Stimulated activated naive CD4-positive, alpha-beta T cell treated with Interleukin-2 at 50 U/mL for 16 hours (primary cell): ENCODE data around the gene BICD1.
"Not testable (repeated sequence)": the region's sequence is repeated elsewhere in the genome, so short reads cannot be mapped to it uniquely, and the experiment has no call there.

Experiments
- DNase-seq: peaks from one replicate; lab custom pipeline; 2025; lab: John Stamatoyannopoulos, UW

The BICD1 gene

DNA sequence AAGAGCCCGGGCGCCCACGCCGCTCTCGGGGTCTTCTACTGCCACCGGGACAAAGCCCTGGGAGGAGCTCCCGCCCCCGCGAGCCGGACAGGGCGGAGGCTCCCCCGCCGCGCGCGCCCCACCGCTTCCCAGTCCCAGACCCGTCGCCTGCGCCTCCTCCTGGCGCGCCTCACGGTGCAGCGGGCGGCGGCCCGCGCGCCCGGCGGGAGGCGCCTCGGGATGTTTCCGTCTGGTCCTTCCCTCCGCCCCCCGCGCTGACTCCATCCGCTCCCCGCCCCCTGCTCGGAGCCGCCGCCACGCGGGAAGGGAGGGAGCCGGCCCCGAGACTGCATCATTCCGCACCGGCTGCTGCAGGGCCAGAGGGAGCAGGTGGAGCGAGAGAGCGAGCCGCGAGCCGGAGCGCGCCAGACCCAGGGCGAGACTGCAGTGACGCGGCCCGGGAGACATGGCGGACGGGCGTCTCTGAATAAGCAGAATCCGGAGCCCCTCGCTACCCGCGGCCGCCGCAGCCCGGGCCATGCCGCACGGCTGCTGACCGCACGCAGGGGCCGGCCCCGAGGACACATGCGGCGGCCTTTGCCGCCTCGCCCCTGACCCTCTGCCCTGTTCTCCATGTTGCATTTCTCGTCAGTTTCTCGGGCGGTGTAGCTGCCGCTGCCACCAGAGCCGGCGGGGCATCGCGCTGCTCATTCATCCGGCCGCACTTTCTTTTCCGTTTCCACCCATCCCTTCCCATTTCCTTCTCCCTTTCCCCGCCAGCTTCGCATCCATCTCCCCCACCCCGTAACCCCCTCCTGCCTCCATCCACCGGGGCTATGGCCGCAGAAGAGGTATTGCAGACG is at the start of gene BICD1:
BICD1 (plus strand) TSS at position 331 of the 842 bp plus-strand sequence; CDS start at position 816, 485 bp downstream.
- peak; percentile 67 for DNase-seq

DNA sequence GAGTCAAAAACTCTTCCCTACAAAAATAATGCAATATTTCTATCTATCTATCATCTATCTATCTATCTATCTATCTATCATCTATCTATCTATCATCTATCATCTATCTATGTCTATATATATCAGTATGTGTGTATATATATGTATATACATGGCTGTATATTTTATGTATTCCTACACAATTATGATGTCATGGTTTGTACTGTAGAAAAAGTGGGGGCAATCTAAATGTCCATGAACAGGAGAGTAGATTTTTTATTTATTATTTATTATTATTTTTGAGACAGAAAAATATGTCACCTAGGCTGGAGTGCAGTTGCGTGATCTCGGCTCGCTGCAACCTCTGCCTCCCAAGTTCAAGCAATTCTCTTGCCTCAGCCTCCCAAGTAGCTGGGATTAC is 45.6 kb upstream of the BICD1 start:
- no peak for DNase-seq

DNA sequence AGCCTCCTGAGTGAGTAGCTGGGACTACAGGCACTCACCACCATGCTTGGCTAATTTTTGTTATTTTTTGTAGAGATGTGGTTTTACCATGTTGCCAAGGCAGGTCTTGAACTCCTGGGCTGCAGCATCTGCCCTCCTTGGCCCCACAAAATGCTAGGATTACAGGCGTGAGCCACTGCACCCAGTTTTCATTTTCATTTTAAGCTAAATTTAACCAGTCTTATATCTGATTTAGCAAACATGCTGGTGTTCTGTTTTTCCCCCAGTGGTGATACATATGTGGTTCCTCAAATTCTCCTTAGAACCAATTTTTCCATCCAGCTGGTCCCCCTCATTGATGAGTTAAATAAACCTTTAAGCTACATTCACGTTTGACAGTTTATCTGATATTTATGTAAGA is 43.8 kb upstream of the BICD1 start:
- DNase-seq: no peak

DNA sequence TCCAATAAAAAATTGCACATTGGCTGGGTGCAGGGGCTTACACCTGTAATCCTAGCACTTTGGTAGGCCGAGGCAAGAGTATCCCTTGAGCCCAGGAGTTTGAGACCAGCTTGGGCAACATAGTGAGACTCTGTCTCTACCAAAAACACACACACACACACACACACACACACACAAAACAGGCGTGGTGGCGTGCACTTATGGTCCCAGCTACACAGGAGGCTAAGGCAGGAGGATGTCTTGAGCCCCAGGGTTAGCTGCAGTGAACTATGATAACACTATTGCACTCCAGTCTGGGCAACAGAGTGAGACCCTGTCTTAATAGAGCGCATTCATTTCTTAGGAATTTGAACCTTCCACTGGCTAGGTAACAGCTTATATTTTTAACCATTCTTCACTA is 42.9 kb upstream of the BICD1 start:
- no peak for DNase-seq

DNA sequence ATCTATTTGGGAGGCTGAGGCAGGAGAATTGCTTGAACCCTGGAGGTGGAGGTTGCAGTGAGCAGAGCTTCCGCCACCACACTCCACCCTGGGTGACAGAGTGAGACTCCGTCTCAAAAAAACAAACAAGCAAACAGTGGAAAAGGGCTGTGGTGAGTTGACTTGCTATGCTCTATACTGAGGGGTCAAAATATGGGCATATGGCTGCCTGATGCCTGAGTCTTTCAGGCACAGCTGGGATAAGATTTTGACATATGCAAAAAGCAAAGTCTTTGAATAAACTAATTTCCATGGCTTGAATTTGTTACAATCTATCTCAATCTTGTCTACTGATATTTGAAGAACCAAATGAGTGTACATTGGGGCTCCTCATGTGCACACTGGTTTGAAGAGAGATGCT is 40.4 kb upstream of the BICD1 start:
- no peak for DNase-seq

DNA sequence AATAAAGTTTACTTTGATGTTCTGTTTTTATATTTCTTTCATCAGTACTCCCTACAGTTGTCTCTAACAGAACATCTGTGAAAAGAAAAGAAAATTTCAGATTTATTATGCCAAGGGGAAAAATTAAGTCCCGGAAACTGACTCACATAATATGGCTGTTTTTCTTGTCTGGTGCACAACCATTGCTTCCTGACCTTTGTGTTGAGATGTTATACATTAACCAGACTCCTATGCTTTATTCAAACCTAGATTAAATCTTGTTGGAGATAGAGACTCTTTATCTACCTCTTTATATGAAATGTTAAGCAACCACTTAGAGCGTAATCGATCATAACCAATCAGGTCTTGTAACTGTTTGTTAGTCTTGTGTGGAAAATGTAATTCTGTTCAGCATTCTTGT is 37.6 kb upstream of the BICD1 start:
- DNase-seq: no peak

DNA sequence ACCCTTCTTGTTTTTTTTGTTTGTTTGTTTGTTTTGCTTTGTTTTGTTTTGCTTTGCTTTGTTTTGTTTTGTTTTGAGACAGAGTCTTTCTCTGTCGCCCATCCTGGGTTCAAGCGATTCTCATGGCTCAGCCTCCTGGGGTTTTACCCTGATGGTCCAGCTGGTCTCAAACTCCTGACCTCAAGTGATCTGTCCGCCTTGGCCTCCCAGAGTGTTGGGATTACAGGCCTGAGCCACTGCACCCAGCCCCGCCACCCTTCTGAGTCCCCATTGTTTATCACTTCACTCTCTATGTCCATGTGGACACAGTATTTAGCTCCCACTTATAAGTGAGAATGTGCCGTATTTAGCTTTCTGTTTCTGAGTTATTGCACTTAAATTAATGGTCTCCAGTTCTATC is 36.9 kb upstream of the BICD1 start:
- no peak for DNase-seq

DNA sequence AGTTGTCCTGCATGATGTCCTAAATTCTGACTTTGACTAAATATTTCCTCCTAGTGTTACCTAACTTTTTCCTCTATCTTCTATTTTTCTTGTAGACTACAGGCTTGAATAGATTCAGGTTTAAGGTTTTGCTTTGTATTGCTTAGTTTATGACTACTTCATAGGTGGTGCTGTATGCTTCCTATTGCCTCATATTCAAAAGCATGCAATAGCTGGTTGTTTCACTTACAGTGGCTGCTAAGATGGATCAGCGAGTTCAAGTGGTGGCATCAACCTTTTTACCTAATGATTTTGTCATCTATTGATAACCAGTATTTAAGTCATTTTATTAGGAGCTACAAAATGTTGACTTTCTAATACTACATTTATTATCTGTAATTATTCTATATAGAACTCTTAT is 36.3 kb upstream of the BICD1 start:
- DNase-seq: no peak

DNA sequence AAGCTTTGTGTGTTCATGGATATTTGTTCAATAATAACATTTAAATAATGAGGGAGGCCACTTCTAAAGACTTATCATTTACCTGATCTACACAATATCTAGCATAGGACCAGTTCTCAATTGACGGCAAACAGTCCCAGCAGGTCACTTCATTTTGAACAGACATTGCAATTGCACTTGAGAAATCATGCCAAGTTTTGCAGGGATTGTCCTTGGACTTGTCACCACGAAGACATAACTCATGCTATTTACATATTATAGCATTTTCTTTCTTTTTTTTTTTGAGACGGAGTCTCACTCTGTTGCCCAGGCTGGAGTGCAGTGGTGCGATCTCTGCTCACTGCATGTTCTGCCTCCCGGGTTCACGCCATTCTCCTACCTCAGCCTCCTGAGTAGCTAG is 34.5 kb upstream of the BICD1 start:
- DNase-seq: no peak

DNA sequence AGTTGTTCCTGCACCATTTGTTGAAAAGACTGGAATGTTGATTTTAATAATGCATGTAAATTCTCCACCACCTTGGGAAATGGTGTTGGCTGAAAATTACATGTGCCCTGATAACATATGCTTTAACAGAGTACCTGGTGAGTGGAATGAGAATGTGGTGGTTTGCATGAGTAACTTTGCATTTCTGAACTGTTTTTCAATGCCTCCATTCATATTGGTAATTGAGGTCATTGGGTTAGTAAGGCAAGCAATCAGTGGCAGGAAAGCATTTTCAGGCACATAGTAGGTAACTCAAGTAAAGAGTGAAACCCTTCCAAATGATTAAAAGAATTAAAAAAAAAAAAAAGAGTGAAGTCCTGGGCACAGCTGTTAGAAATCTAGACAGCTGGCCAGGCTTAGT is 32.2 kb upstream of the BICD1 start:
- DNase-seq: no peak

DNA sequence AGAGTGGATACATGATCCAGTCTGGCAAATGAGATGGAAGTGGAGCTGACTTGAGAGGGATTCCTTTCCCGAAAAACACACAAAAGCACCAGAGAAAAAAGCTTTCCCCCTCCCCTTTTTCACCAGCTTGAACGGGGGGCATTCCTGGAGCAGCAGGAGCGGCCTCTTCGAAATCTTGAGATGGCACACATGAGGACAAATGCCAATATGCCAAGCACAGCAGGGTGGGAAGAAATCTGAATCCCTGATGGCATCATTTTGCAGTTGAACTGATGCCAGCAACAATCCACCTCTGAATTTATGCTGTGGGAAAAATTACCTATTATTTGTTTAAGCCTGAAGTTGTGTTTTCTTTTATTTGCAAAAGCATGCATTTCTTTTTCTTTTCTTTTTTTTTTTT is 29.7 kb upstream of the BICD1 start:
- no peak for DNase-seq

DNA sequence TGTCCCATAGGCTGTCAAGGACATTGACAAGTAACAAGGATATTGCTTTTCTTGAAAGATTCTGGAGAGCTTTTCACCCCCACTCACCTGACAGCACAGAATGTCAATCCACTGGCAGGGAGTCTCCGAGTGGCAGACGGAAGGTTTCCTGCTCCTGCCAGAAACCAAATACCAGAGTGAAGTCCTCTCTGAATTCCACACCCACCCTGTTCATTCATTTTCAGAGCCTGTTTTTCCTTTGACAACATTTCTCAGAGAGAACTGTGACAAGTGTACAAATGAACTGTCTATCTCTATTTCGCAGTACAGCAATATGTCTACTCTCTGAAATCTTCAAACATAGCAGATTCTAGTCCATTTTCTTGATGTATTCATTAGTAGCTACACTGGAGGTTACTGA is 26.2 kb upstream of the BICD1 start:
- DNase-seq: no peak

DNA sequence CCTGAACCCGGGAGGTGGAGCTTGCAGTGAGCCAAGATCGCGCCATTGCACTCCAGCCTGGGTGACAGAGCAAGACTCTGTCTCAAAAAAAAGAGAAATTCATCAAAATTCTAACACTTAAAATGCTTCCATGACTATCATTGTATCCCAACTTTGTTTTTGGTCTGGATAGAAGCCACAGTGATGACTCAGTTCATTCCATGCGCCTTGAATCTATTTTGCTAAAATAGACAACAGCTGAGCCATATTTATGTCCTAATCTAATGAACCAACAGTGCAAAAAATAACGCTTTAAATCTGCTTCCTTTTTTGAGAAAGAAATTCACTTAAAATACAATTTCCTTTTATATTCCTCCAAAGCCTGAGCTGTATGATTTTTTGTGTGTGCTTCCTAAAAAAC is 23.2 kb upstream of the BICD1 start:
- DNase-seq: no peak

DNA sequence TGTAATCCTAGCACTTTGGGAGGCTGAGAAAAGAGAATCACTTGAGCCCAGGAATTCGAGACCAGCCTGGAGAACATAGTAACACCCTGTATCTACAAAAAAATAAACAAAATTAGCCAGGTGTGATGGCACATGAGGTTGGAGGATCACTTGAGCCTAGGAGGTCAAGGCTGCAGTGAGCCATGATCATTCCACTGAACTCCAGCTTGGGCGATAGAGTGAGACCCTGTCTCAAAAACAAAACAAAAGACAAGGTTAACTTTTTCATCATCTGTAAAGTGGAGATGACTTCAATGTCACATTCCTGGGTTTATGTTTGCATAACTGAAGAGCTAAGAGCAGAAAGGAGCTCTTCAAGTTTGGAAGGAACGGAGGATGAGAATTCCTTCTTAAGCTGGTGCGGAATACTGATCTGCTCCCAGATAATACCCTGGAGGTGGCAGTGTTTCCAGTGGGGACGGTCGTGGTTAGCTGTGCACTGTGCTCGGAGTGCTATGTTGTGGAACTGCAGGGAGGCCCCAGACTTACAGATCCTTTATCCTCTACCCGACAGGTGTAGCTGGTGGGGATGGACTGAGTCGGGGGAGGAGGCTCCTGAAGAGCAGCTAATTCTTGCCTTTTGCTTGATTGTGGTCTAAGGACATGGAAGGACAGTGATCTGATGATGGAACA is 22.5 kb upstream of the BICD1 start:
- no peak for DNase-seq

DNA sequence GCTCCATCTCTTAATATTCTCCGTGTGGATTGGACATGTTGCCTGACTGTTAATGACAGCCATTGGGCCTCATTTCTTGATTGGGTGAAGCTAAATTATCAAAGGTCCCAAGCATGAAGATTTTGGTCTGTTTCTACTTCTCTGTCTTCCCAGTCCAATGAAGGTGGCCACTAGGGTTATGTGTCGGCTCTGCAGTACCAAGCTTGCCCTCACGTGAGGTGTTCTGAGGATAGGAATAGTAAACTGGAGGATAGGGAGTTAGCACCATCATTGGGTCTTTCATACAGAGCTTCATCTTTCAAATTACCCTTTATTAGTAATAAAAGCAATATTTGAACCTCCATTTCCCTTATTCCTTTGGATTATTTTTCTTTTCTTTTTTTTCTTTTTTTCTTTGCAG is 21.9 kb upstream of the BICD1 start:
- no peak for DNase-seq

DNA sequence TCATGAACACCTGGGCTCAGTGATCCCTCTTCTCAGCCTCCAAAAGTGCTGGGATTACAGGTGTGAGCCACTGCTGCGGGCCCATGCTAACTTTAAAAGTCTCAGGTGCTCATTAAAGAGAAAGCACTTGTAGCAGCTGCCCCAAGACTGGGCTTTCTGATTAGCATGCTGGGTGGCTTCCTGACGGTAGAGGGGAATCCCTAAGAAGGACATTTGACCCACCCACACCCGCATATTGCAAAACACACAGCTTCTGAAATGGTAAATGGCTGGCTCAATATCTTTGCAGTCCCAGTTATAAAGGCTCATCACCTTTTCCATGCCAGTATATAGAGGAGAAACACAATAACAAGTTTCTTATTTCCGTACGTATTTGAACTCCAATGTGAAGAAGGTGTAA is 19.3 kb upstream of the BICD1 start:
- no peak for DNase-seq

DNA sequence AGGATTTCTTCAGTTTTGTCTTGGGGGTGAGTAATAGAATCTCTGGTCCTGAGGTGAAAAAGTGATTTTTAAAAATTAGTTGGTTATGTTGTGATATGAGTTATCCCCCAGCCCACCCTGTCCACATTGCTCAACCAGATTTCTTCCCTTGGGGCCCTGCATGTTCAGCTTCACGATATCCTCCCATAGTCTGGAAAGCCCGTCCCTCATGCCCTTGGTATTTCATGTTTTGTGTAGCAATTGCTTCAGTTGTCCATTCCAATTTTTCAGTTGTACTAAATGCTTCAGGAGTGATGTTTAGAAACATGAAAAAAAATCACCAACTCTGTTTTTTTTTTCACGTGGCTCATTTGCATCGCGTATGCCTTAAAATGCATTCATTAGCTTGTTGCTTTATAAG is 17.5 kb upstream of the BICD1 start:
- no peak for DNase-seq

DNA sequence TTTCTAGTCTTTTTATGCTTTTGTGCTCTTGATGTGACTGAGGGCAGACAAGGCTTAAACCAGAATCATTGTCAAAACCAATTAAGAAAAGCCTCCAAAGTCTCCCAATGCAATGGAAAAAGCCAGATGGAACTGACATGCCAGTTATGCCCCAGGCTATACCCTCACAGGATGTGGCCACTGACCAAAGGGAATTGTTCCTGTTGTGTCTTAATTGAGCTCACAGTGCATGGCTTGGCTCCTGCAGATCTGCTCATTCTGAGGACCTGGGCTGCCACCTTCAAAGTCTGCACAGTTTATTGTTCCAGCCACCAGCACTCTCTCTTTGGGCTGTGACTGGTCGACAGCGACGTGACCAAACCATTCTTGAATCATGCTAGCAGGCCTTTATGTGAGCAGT is 17.1 kb upstream of the BICD1 start:
- DNase-seq: no peak

DNA sequence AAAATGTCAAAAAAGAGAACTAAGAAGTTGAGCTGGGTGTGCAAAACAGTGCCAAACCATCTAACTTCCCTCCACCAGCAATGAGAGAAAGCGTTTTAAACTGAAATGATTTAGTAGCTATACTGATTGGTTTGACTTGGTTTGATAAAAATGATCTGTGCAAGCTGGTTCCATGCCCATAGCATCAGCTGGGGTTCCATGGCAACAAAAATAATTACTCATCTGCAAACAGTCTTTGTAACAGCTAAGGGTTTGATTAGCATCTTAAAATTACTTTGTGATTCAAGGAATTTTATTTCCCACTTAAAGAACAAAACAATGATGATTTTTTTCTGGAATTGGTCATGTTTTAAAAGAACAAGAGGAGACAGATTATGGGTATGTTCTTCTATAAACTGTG is 15.0 kb upstream of the BICD1 start:
- DNase-seq: no peak

DNA sequence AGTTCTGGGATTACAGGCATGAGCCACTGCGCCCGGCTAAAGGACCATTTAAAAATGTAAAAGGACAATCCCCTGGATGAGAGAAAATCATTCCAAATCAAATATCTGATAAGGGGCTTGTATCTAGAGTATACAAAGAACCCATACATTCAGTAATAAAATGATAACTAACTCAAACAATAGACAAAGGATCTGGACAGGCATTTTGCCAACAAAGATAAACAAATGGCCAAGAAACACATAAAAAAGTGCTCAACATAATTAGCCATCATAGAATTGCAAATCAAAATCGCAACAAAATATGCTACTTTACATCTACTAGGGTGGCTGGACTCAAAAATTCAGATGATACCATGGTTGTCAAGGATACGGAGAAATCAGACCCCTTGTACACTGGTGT is 8.5 kb upstream of the BICD1 start:
- DNase-seq: no peak

DNA sequence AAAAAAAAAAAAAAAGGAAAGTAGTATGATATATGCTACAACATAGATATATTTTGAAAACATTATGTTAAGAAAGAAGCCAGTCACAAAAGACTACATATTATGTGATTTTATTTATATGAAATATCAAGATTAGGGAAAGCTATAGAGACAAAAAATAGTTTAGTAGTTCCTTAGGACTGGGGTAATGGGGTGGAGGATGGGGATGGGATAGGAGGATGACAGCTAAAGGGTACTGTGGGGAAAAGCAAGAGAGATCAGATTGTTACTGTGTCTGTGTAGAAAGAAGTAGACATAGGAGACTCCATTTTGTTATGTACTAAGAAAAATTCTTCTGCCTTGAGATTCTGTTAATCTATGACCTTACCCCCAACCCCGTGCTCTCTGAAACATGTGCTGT is 7.4 kb upstream of the BICD1 start:
- DNase-seq: not testable (repeated sequence)

DNA sequence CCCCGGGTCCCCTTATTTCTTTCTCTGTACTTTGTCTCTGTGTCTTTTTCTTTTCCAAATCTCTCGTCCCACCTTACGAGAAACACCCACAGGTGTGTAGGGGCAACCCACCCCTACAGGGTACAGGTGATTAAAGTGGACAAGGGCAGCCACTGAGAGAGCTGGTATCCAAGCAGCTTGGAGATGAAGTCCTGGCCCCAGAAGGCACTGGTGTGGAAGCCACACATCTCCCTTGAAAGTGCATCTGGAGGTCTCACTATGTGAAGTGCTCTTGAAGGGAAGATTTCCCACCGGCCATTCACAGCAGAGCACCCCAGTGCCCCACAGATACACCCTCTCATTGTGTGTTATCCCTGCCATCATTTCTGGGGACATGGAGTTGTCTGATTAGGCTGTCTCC is 6.3 kb upstream of the BICD1 start:
- DNase-seq: no peak

DNA sequence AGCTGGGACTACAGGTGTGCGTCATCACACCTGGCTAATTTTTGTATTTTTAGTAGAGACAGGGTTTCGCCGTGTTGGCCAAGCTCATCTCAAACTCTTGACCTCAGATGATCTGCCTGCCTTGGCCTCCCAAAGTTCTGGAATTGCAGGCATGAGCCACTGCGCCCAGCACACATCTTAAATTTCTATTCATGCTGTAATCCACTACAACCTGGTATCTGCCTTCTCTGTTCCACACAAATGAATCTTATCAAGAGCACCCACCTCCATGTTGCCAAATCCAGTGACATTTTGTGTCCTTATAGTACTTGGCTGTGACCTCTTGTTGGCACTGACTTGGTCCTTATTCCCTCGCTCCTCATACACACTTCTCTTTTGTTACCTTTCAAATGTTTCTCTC is 5.8 kb upstream of the BICD1 start:
- no peak for DNase-seq

DNA sequence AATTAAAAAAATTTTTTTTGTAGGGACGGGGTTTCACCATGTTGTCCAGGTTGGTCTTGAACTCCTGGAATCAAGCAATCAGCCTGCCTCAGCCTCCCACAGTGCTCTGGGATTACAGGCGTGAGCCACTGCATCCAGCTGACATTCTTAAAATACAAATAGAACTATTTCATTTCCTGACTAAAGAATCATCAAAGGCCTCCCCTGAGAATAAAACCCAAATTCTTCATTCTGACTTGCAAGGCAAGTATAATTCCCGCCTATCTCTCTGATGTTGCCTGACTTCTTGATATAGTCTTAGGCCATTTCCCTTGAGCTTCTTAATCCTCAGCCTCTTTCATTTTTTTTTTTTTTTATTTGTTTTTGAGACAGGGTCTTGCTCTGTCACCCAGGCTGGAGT is 4.4 kb upstream of the BICD1 start:
- DNase-seq: no peak
